Right kidney (tissue), 9 donors: ENCODE data around the gene RPTN.
A peak's percentile ranks its signal among the peaks of the same experiment; 100 is the strongest.

Source experiments
- DNase-seq: peaks from one replicate; pipeline ENCODE4 v3.0.0-alpha.2; 2016
- long read RNA-seq, 8 donors: transcript quantifications; one replicate each; lab custom pipeline, GENCODE V29; 2026

RPTN gene
- long read RNA-seq, donor 1 = 0 reads
- long read RNA-seq, donor 2 = 0 reads
- long read RNA-seq, donor 3 = 0 reads
- long read RNA-seq, donor 4 = 0 reads
- long read RNA-seq, donor 5 = 0 reads
- long read RNA-seq, donor 6 = 0 reads
- long read RNA-seq, donor 7 = 0 reads
- long read RNA-seq, donor 8 = 0 reads

- DNase-seq = no peak
Measured at GRCh38 chr1:152159144-152159543, at the start of gene RPTN. Gene RPTN, minus strand, starts transcription at chr1:152159228. Its CDS starts 1,339 bp downstream, at chr1:152157889.

GRCh38 chr1:152198982-152199381 lies 40.0 kb upstream of the RPTN start:
- no peak for DNase-seq

- no peak for DNase-seq
Measured at GRCh38 chr1:152197361-152197941, 38.4 kb upstream of the RPTN start.

GRCh38 chr1:152191711-152192110 lies 32.7 kb upstream of the RPTN start:
- DNase-seq = no peak

- DNase-seq = no peak
Measured at GRCh38 chr1:152191260-152191659, 32.2 kb upstream of the RPTN start.

DNA sequence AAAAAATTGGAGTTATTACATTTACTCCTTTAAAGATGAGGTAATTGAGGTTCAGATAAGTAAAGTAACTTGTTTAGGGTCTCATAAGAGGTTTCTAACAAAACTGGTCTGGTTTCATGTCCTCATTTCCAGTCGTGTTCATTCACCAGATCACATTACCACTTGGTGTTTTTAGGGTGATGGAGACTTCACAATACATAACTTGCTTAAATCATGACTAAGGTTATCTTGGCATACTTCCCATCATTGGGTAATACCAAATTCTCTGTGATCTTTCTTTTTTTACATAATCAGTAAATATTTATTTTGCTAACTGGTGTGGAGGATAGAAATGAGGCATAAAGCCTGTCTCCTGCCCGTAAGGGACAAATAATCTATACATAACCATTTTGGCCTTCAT lies 31.6 kb upstream of the RPTN start:
- no peak for DNase-seq

DNA sequence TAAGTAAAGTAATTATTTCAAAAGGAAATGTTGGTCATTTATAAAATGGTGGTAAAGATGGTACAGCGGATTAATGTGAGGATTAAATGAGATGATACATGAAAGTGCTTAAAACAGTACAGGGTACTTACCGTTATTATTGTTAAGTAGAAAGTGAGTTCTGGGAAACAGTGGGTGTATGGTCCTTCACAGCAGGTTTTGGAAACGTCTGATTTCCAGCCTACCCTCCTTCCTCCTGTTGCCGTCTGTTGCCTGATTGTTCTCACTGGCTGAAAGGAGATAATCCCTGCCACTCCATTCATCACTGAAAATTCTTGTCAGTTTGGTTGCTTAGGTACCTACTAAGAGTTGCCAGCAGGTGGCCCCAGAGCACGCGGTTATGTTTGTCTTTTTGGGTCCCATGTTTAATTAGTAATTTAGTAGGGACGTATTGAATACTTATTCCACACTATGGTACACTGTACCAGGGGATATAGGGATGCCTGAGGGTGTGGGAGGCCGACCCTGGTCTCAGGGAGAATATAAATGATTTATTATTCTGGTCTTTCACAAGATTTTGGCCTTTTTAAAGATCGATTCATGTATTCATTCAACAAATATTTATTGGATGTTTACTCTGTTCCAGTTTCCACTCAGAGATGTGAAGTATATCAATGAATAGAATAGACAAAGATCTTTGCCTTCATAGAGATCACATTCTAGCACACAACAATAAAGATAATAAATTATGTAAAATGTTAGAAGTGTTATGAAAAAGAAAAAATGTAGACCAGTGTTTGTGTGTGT lies 30.8 kb upstream of the RPTN start:
- no peak for DNase-seq

GRCh38 chr1:152188673-152189591 lies 29.9 kb upstream of the RPTN start:
- DNase-seq = peak; percentile 67

GRCh38 chr1:152186556-152187285 lies 27.7 kb upstream of the RPTN start:
- DNase-seq = no peak

DNA sequence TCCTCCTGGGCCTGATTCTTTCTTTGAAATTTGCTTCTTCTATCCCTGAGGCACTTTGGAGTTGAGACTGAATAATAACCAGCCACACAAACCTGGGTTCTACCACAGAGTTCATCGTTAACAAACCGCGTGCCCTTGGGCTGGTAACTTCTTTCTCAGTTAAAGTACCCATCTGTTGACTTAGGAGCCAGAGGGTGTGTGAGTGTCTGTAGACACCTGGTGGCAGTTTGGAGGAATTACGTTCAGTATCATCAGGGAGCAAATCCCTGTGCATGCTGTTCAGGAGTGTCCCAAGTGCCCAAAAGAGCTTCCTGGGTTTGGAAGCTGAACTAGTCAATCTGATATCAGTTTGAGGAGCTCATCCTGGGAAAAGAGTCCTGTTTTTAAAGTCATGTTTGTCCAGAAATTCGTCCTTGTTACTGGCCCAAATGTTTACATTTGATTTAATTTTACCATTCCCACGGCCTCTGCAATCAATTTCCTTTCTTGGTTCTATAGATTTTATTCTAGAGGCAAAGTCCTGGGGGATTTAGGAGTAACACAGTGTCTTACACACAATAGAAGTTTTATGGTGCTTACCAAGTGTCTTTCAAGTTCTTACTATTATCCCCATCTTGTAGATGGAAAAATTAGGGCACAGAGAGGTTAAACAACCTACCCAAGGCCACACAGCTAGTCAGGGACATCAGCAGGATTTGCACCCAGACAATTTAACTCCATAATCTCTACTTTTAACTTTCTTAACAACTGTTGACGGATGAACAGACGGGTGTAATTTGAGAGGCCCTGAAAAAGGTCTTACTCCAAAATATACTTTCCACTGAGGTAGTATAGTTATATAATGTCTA lies 26.7 kb upstream of the RPTN start:
- DNase-seq = no peak

DNA sequence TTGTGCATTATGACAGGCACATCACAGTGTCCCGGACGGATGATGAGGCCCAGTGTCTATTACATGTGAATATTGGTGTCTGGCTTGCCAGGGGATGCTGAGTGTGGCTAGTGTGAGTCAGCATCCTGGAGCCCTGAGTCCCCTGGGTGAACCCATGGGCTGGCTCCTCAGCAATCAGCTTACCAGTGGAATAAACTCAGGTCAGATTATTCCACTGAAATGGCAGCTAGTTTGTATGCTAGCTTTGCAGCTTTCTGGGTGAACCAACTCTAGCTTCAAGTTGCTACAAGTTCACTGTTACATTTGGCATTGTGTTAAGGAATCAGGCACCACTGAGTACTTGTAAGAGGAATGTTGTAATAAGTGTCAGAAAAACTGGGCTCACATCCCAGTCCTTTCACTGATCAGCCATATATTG lies 23.9 kb upstream of the RPTN start:
- DNase-seq = no peak

GRCh38 chr1:152182431-152182830 lies 23.4 kb upstream of the RPTN start:
- DNase-seq = no peak

DNA sequence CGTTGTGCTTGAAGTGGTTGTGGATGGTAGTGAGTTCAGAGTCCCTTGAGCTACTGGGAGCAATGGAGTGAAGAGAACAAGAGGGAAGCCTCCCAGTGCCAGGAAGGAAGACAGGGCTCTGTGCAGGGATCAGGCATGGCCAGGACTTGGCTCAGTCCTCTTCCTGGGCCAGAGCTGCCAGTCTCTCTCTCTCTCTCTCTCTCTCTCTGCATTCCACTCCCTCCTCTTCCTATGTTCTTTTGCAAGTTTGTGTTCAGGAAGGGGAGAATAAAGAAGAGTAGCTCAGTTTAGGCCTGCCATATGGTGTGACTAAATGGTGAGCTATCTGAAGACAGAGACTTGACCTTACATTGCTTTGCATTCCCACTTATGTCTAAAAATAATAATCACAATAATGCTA lies 20.5 kb upstream of the RPTN start:
- no peak for DNase-seq

DNA sequence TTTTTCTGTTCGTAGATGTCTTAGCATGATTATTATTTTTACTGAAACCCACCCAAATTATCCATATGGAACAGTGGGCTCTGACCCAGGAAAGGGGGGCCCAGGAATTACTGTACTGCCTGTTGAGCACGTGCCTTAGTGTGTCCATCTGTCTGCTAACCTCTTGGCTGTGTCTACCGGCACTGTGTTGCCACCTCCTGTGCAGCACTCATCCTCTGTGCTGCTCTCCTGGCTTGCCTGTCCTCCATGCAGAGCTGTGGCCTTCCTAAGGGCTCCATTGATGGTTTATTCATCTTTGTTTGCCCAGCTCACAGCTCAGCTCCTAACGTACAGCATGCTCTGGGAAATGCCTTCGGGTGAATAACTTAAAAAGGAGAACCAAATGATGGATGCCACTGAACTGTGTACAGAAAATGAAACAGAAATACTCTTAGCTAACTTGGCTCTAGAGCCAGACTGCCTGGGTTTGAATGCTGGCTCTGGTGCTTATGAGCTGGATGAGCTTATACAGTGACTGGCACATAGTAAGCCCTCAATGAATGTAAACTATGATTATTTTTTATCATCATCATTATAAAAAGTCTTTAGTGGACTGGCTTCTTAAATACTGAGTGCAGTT lies 11.4 kb upstream of the RPTN start:
- DNase-seq = no peak

DNA sequence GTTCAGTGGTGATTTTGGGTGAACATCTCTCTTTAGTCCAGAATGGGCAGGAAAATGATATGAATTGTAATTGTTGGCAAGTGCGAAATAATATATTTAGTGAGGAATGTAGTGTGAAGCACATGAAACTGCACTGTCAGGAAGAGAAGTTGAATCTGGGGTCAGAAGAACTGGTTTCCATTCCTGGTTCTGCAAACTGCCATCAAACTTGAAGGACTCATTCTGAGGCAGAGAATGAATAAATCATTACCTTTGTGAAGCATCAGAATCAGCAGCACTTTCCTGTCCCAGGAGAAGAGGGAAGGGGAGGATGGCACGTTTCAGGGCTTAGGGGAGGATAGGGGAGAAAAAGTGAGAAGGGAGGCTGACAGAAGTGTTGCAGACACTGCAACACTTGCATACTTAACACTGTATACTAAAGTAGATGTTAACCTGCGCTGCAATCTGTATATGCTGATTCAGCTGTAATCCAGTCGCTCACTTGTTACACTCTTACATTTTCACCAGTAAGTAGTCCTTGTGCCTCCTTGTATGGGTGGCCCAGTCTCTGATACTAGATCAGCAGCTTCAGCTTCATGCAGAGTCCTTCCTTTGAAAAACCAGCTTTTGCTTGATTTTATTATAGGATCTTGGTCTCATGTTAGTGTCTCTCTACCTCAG lies 10.5 kb upstream of the RPTN start:
- DNase-seq = no peak

GRCh38 chr1:152168535-152168868 lies 9.5 kb upstream of the RPTN start:
- no peak for DNase-seq

DNA sequence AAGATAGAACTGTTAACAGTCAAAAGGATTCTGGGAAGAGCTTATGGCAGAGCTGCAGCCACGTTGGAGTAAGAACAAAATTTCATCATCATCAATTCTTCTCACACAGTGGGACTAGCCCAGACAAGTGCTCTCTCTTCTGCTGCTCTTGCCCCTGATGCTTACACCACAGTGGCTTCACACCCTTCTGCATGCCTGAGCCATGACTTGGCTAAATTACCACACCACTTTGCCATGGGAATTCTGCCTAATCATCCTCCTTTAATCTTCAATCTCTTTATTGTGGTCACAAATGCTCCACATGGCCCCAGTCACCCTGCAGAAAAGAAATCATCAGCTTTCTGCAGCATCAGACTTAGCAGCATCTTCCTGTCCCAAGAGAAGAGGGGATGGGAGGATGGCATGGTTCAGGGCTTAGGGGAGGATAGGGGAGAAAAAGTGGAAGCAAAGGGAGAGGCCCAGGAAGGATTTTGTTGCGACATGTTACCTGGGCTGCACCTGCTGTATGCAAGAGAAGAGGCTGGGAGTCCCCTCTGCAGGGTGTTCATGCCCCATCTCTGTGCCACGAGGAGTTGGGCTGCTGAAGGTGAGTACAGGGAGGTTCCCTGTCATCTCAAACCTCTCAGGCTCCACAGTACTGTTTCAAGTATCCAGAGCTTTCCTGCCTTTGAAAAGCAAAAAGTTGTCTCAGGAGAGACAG lies 9.0 kb upstream of the RPTN start:
- no peak for DNase-seq

DNA sequence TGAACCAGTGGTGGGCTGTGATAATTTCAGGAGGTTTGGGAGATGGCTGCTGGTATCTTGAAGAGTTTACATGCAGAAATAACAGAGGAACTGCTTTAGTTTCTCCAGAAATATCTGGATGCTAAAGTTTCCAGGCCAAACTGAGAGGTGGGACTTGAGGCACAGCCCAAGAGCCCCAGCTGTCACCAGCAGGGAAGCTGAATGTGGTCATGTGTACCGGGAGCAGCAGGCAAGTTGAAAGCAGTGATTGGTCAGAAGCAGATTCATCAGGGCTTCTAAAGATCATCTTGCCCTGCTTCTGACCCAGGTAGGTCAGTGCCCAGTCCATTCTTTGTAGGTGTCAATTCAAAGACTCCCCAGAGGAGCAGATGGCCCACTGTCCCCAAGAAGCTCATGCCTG lies 7.9 kb upstream of the RPTN start:
- no peak for DNase-seq

DNA sequence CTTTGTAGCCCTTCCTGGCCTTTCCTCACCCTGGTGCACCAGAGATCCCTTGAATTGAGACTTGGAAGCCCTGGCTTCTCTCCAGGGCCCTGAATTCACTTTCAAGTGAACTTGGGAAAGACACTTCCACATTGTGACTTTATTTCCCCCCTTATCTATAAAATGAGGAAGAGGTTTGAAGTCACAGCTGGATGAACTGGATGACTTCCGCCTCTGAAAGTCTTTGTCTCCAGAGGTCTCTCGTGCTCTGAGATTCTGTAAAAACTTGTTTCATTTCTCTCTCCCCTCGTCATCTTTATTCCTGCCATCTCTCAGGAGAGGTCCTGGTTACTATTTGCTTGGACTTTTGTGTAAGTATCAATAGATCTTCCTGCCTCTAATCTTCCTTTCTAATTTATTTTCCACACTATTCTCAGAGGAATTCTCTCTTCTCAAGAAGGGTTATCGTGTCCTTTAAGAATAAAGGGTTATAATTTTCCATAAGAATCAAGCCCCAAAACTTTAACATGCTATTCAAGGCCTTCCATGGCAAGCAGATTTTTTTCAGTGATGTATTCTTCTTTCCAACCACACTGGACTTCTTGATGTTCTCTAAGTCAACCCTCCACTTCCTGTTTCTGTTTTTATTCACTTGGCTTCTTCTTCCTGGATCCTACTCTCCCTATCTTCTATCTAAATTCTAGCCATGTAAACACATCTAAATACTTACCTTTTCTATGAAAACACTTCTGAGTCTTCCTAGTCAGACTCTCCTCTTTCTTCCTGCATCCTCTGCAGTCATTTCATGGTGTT lies 6.5 kb upstream of the RPTN start:
- DNase-seq = no peak
